ENCODE data around the gene NDUFB4.

The NDUFB4 gene

GRCh38 chr3:120572027-120572426 lies 24.1 kb upstream of the NDUFB4 start:
- Histone ChIP-seq H3K36me3 (ENCODE audit: control insufficient read depth in 5 of 5, insufficient read depth in 5 of 5, low read length in 5 of 5) (no peaks in the 10 kb centered on the region), H3K4me3 (ENCODE audit: low read depth in 1 of 5, low read length in 5 of 5) (no peak overlapping the region), H3K9ac (ENCODE audit: low read length in 5 of 5) (no peak overlapping the region), H3K27me3 (ENCODE audit: control insufficient read depth in 5 of 5, insufficient read depth in 4 of 5, low read length in 5 of 5) (no peaks in the 10 kb centered on the region), H3K4me1 (ENCODE audit: control insufficient read depth in 5 of 5, insufficient read depth in 5 of 5, low read length in 5 of 5) (peaks cover 0 to 21% (median 6%) of the 10 kb centered on the region in 5 donors), H3K27ac (ENCODE audit: low read depth, low read length) (no peak overlapping the region), H3K9me3 (ENCODE audit: control insufficient read depth in 5 of 5, low read length in 5 of 5) (no peaks in the 10 kb centered on the region)

GRCh38 chr3:120587332-120587975 lies 8.7 kb upstream of the NDUFB4 start:
- H3K27ac ChIP-seq (ENCODE audit: low read depth, low read length) = no peak overlapping the region
- no peaks in the 10 kb centered on the region for H3K36me3 ChIP-seq (ENCODE audit: control insufficient read depth in 5 of 5, insufficient read depth in 5 of 5, low read length in 5 of 5)
- no peaks in the 10 kb centered on the region for H3K27me3 ChIP-seq (ENCODE audit: control insufficient read depth in 5 of 5, insufficient read depth in 4 of 5, low read length in 5 of 5)
- no peak overlapping the region for H3K4me3 ChIP-seq (ENCODE audit: low read depth in 1 of 5, low read length in 5 of 5)
- H3K4me1 ChIP-seq (ENCODE audit: control insufficient read depth in 5 of 5, insufficient read depth in 5 of 5, low read length in 5 of 5) = peaks cover 0 to 4% (median 0%) of the 10 kb centered on the region in 5 donors
- H3K9me3 ChIP-seq (ENCODE audit: control insufficient read depth in 5 of 5, low read length in 5 of 5) = peaks cover 0 to 2% (median 0%) of the 10 kb centered on the region in 5 donors
- H3K9ac ChIP-seq (ENCODE audit: low read length in 5 of 5) = no peak overlapping the region

DNA sequence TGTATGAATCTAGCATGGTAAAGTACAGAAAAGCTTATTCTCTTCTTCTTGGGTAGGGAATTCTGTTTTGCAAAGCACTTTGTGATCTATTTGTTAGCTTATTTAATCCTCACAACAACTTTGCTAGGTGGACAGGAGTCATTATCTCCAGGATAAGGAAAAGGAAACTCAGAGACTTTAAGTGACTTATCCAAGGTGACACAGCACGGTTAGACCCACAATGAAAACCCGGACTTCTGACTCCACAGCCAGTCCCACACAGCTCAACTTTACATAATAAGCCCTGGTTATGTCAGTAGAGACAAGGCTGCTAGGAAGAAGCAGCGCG lies 384 bp upstream of the NDUFB4 start:
- peak overlapping the region; percentile 95 for H3K27ac ChIP-seq (ENCODE audit: low read depth, low read length)
- H3K9me3 ChIP-seq (ENCODE audit: control insufficient read depth in 5 of 5, low read length in 5 of 5) = no peaks in the 10 kb centered on the region
- peaks cover 4 to 19% (median 9%) of the 10 kb centered on the region in 5 donors for H3K36me3 ChIP-seq (ENCODE audit: control insufficient read depth in 5 of 5, insufficient read depth in 5 of 5, low read length in 5 of 5)
- H3K4me1 ChIP-seq (ENCODE audit: control insufficient read depth in 5 of 5, insufficient read depth in 5 of 5, low read length in 5 of 5) = peaks cover 5 to 40% (median 34%) of the 10 kb centered on the region in 5 donors
- peak overlapping the region in 4 of 5 donors; percentile 96 to 99 (median 99) for H3K9ac ChIP-seq (ENCODE audit: low read length in 5 of 5)
- peak overlapping the region; percentile 82 to 93 (median 85) for H3K4me3 ChIP-seq (ENCODE audit: low read depth in 1 of 5, low read length in 5 of 5)
- H3K27me3 ChIP-seq (ENCODE audit: control insufficient read depth in 5 of 5, insufficient read depth in 4 of 5, low read length in 5 of 5) = no peaks in the 10 kb centered on the region

DNA sequence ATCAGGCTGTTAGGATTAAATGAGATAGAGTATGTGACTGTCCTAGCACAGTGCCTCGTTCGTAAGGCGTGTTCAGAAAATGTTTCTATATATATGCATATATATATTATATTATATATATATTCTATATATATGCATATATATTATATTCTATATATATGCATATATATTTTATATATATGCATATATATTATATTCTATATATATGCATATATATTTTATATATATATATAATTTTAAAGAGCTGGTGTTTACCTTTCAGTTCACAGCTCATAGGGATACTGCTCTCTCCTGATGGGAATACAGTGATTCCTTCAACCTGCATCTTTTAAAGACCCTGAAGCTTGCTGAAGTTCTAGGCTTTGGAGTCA lies 702 bp downstream of the NDUFB4 start:
- H3K4me1 ChIP-seq (ENCODE audit: control insufficient read depth in 5 of 5, insufficient read depth in 5 of 5, low read length in 5 of 5) = peaks cover 5 to 39% (median 34%) of the 10 kb centered on the region in 5 donors
- H3K4me3 ChIP-seq (ENCODE audit: low read depth in 1 of 5, low read length in 5 of 5) = peak overlapping the region; percentile 84 to 93 (median 89)
- peak overlapping the region; percentile 95 for H3K27ac ChIP-seq (ENCODE audit: low read depth, low read length)
- no peaks in the 10 kb centered on the region for H3K9me3 ChIP-seq (ENCODE audit: control insufficient read depth in 5 of 5, low read length in 5 of 5)
- H3K9ac ChIP-seq (ENCODE audit: low read length in 5 of 5) = peak overlapping the region; percentile 89 to 99 (median 99)
- peaks cover 10 to 30% (median 18%) of the 10 kb centered on the region in 5 donors for H3K36me3 ChIP-seq (ENCODE audit: control insufficient read depth in 5 of 5, insufficient read depth in 5 of 5, low read length in 5 of 5)
- H3K27me3 ChIP-seq (ENCODE audit: control insufficient read depth in 5 of 5, insufficient read depth in 4 of 5, low read length in 5 of 5) = no peaks in the 10 kb centered on the region

GRCh38 chr3:120597445-120598049 lies 1.4 kb downstream of the NDUFB4 start:
- peak overlapping the region in 3 of 5 donors; percentile 17 to 65 (median 23) for H3K9ac ChIP-seq (ENCODE audit: low read length in 5 of 5)
- H3K4me1 ChIP-seq (ENCODE audit: control insufficient read depth in 5 of 5, insufficient read depth in 5 of 5, low read length in 5 of 5) = peaks cover 5 to 36% (median 34%) of the 10 kb centered on the region in 5 donors
- peak overlapping the region; percentile 47 to 84 (median 51) for H3K4me3 ChIP-seq (ENCODE audit: low read depth in 1 of 5, low read length in 5 of 5)
- H3K36me3 ChIP-seq (ENCODE audit: control insufficient read depth in 5 of 5, insufficient read depth in 5 of 5, low read length in 5 of 5) = peaks cover 15 to 37% (median 24%) of the 10 kb centered on the region in 5 donors
- H3K9me3 ChIP-seq (ENCODE audit: control insufficient read depth in 5 of 5, low read length in 5 of 5) = no peaks in the 10 kb centered on the region
- H3K27me3 ChIP-seq (ENCODE audit: control insufficient read depth in 5 of 5, insufficient read depth in 4 of 5, low read length in 5 of 5) = no peaks in the 10 kb centered on the region
- peak overlapping the region; percentile 38 for H3K27ac ChIP-seq (ENCODE audit: low read depth, low read length)

GRCh38 chr3:120599211-120599610 lies 3.1 kb downstream of the NDUFB4 start:
- H3K9me3 ChIP-seq (ENCODE audit: control insufficient read depth in 5 of 5, low read length in 5 of 5) = no peaks in the 10 kb centered on the region
- peak overlapping the region; percentile 38 for H3K27ac ChIP-seq (ENCODE audit: low read depth, low read length)
- H3K27me3 ChIP-seq (ENCODE audit: control insufficient read depth in 5 of 5, insufficient read depth in 4 of 5, low read length in 5 of 5) = no peaks in the 10 kb centered on the region
- peak overlapping the region in 3 of 5 donors; percentile 15 to 35 (median 24) for H3K9ac ChIP-seq (ENCODE audit: low read length in 5 of 5)
- H3K36me3 ChIP-seq (ENCODE audit: control insufficient read depth in 5 of 5, insufficient read depth in 5 of 5, low read length in 5 of 5) = peaks cover 21 to 49% (median 37%) of the 10 kb centered on the region in 5 donors
- H3K4me3 ChIP-seq (ENCODE audit: low read depth in 1 of 5, low read length in 5 of 5) = no peak overlapping the region
- peaks cover 5 to 36% (median 33%) of the 10 kb centered on the region in 5 donors for H3K4me1 ChIP-seq (ENCODE audit: control insufficient read depth in 5 of 5, insufficient read depth in 5 of 5, low read length in 5 of 5)

DNA sequence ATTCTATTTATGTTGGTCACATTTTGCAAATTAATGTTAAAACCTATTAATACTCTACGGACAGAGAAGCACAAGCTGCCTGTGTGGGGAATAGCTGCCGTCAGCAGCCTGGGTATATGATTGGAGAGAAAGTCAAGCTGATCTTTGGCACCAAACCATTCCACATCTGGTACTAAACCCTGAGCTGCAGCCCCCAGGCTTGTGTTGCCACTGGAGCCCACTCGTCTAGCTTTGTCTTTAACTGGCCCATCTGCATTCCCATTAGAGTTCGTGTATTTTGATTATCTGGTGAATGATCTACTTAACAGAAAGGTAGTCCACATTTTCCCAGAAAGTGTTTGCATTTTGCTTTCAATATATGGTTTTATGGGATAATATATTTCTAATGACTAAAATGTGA lies 5.4 kb downstream of the NDUFB4 start:
- Histone ChIP-seq H3K4me1 (ENCODE audit: control insufficient read depth in 5 of 5, insufficient read depth in 5 of 5, low read length in 5 of 5) (peaks cover 4 to 29% (median 27%) of the 10 kb centered on the region in 5 donors), H3K9ac (ENCODE audit: low read length in 5 of 5) (no peak overlapping the region), H3K36me3 (ENCODE audit: control insufficient read depth in 5 of 5, insufficient read depth in 5 of 5, low read length in 5 of 5) (peaks cover 21 to 49% (median 37%) of the 10 kb centered on the region in 5 donors), H3K4me3 (ENCODE audit: low read depth in 1 of 5, low read length in 5 of 5) (no peak overlapping the region), H3K27me3 (ENCODE audit: control insufficient read depth in 5 of 5, insufficient read depth in 4 of 5, low read length in 5 of 5) (no peaks in the 10 kb centered on the region), H3K9me3 (ENCODE audit: control insufficient read depth in 5 of 5, low read length in 5 of 5) (no peaks in the 10 kb centered on the region), H3K27ac (ENCODE audit: low read depth, low read length) (no peak overlapping the region)

GRCh38 chr3:120602682-120603081 lies 6.5 kb downstream of the NDUFB4 start:
- Histone ChIP-seq H3K4me1 (ENCODE audit: control insufficient read depth in 5 of 5, insufficient read depth in 5 of 5, low read length in 5 of 5) (peaks cover 0 to 21% (median 19%) of the 10 kb centered on the region in 5 donors), H3K27me3 (ENCODE audit: control insufficient read depth in 5 of 5, insufficient read depth in 4 of 5, low read length in 5 of 5) (no peaks in the 10 kb centered on the region), H3K4me3 (ENCODE audit: low read depth in 1 of 5, low read length in 5 of 5) (no peak overlapping the region), H3K27ac (ENCODE audit: low read depth, low read length) (no peak overlapping the region), H3K9ac (ENCODE audit: low read length in 5 of 5) (no peak overlapping the region), H3K36me3 (ENCODE audit: control insufficient read depth in 5 of 5, insufficient read depth in 5 of 5, low read length in 5 of 5) (peaks cover 16 to 49% (median 37%) of the 10 kb centered on the region in 5 donors), H3K9me3 (ENCODE audit: control insufficient read depth in 5 of 5, low read length in 5 of 5) (no peaks in the 10 kb centered on the region)

DNA sequence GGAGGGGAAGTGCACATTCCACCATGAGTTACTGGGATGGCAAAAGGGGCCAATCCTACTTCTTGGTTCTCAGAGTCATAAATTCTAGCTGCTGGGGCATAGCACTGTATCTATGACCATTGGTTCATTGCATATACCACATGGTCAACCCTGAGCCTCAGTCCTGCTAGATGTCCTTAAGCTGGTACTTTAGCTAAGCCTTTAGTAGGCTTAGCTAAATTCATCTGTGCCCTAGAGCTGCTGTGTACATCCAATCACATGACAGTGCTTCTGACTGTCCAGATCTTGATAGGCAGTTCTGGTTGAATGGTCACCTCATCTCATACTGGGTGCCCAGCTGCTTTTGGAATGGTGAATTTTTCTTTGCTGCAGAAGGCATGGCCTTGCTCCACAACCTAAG lies 8.2 kb downstream of the NDUFB4 start:
- H3K4me1 ChIP-seq (ENCODE audit: control insufficient read depth in 5 of 5, insufficient read depth in 5 of 5, low read length in 5 of 5) = peaks cover 0 to 7% (median 4%) of the 10 kb centered on the region in 5 donors
- no peak overlapping the region for H3K9ac ChIP-seq (ENCODE audit: low read length in 5 of 5)
- no peak overlapping the region for H3K27ac ChIP-seq (ENCODE audit: low read depth, low read length)
- peaks cover 12 to 33% (median 30%) of the 10 kb centered on the region in 5 donors for H3K36me3 ChIP-seq (ENCODE audit: control insufficient read depth in 5 of 5, insufficient read depth in 5 of 5, low read length in 5 of 5)
- H3K9me3 ChIP-seq (ENCODE audit: control insufficient read depth in 5 of 5, low read length in 5 of 5) = no peaks in the 10 kb centered on the region
- no peak overlapping the region for H3K4me3 ChIP-seq (ENCODE audit: low read depth in 1 of 5, low read length in 5 of 5)
- no peaks in the 10 kb centered on the region for H3K27me3 ChIP-seq (ENCODE audit: control insufficient read depth in 5 of 5, insufficient read depth in 4 of 5, low read length in 5 of 5)

DNA sequence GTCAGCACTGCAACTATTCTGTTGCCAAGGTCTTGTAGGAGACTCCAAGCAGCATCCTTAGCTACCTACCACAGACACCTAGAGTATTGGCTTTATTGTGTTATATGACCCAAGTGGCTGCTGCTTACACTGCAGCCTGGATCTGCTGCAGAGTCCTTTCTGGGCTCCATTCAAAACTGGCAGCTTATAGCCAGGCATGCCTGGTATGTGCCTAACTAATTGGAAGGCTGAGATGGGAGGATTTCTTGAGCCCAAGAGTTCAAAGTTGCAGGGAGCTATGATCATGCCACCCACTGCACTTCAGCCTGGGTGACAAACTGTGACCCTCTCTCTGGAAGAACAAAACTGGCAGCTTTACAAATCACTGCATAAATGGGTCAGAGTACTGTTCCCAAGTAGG lies 8.6 kb downstream of the NDUFB4 start:
- Histone ChIP-seq H3K4me3 (ENCODE audit: low read depth in 1 of 5, low read length in 5 of 5) (no peak overlapping the region), H3K4me1 (ENCODE audit: control insufficient read depth in 5 of 5, insufficient read depth in 5 of 5, low read length in 5 of 5) (peaks cover 0 to 3% (median under 1%) of the 10 kb centered on the region in 5 donors), H3K27ac (ENCODE audit: low read depth, low read length) (no peak overlapping the region), H3K36me3 (ENCODE audit: control insufficient read depth in 5 of 5, insufficient read depth in 5 of 5, low read length in 5 of 5) (peaks cover 12 to 32% (median 26%) of the 10 kb centered on the region in 5 donors), H3K27me3 (ENCODE audit: control insufficient read depth in 5 of 5, insufficient read depth in 4 of 5, low read length in 5 of 5) (no peaks in the 10 kb centered on the region), H3K9me3 (ENCODE audit: control insufficient read depth in 5 of 5, low read length in 5 of 5) (no peaks in the 10 kb centered on the region), H3K9ac (ENCODE audit: low read length in 5 of 5) (no peak overlapping the region)

All from subcutaneous abdominal adipose tissue (tissue), 5 donors.